Subcutaneous adipose tissue (tissue), 4 donors: ENCODE measurements around the gene DDX24. TPM values are rescaled to one million over a fixed set of nuclear protein-coding genes. Genes with fewer than 3 reads are reported as not detected.

Experiments used
- total RNA-seq, 4 donors: library from RNA; depleted of rRNA; stranded (reverse); fragments of >200 nt; gene quantifications; one replicate each; pipeline ENCODE4 v1.1.0, GENCODE V29; 2016
- TF ChIP-seq, protein P1 (sequence below): fragments of 450-650 bp; IDR thresholded peaks from one replicate; pipeline ENCODE4 v1.5.1; 2016; ENCODE audit warnings: low read depth, mild to moderate bottlenecking, control low read depth, antibody characterized with exemption, moderate library complexity

DDX24 gene
- total RNA-seq, 4 donors from 2014 or later, result 119 to 133 (median 126) TPM

DNA sequence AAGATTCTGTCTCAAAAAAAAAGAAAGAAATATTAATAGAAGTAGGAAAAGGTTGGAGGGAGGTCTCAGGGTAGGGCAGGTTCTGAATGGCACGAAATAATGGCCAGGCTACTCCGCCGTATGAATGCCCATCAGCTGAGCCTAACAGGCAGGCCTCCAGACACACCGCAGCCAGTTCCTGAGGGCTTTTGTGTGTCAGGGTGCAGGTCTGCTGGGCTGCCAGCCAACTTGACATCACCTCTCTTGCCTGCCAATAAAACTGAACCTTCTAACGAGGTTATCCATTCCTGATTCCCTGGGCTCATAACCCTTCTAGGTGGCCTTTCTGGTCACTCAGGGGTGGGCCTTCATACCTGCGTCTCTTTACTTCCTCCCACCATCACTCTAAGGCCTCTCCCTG lies 32.5 kb upstream of the DDX24 start:
- TF ChIP-seq, protein P1, sequence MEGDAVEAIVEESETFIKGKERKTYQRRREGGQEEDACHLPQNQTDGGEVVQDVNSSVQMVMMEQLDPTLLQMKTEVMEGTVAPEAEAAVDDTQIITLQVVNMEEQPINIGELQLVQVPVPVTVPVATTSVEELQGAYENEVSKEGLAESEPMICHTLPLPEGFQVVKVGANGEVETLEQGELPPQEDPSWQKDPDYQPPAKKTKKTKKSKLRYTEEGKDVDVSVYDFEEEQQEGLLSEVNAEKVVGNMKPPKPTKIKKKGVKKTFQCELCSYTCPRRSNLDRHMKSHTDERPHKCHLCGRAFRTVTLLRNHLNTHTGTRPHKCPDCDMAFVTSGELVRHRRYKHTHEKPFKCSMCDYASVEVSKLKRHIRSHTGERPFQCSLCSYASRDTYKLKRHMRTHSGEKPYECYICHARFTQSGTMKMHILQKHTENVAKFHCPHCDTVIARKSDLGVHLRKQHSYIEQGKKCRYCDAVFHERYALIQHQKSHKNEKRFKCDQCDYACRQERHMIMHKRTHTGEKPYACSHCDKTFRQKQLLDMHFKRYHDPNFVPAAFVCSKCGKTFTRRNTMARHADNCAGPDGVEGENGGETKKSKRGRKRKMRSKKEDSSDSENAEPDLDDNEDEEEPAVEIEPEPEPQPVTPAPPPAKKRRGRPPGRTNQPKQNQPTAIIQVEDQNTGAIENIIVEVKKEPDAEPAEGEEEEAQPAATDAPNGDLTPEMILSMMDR, result no peak

DNA sequence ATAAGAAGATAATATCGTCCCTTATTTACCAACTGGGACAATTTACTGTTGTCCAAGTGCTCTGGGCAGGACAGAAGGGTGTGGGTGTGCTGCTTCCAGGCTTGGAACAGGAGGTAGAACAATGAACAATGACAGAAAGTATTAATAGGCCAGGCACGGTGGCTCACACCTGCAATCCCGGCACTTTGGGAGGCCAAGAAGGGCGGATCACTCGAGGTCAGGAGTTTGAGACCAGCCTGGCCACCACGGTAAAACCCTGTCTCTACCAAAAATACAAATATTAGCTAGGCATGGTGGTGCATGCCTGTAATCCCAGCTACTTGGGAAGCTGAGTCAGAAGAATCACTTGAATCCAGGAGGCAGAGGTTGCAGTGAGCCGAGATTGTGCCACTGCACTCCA lies 32.1 kb upstream of the DDX24 start:
- TF ChIP-seq, protein P1, result no peak

DNA sequence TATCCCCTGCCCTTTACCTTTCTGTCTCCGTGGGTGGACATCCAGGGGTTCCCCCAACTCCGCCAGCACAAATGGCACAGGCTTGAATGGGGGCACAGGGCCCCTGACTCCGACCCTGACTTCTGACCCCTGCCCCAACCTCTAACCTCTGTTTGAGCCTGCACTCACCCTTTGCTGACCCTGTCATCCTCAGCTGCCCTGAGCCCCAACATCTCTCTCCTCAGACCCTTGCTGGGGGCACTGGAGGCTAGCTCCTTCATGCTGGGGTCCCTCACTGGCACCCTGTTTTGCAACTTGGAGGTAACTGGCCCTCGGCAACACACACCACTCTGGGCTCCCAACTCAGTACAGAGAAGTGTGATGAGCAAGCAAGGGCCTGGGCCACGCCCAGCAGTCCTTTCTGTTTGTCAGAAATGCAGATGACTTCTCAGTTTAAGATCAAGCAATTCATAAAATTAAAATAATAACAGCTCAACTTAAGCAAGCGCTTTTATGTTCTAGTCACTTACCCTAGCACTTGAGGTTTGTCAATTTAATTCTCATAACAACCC lies 31.6 kb upstream of the DDX24 start:
- TF ChIP-seq, protein P1, result no peak

- TF ChIP-seq, protein P1, result no peak
Observed at GRCh38 chr14:94111276-94112095, 30.5 kb upstream of the DDX24 start.

DNA sequence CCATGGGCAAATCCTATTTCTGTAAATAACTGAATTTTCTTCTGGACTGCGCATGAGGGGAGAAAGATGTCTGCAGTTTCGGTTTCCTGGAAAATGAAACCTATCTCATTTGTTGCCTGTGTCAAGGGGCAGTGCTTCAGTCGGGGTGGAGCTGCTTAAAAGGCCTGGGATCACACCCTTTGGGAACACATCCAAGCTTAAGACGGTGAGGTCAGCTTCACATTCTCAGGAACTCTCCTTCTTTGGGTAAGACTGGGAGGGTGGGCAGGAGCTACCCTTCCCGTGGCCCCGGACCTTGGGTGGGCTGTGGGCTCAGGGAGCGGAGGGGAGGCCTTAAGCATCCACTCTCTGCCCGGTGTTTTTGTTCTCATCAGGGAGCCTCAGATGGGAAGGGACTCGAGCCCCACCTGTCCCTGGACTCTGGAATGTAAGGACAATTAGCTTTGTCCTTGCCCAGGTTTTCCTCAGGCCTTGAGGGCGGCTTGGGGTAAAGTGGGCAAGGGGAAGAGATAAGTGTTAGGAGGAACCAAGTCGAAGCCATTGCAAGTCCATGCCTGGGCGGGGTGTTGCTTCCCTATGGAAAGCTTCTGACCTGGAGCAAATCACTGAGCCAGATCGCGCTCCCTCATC lies 29.7 kb upstream of the DDX24 start, which contains the start of gene IFI27:
IFI27 (plus strand) TSS at position 185 of the 630 bp plus-strand sequence.
- TF ChIP-seq, protein P1, result no peak

DNA sequence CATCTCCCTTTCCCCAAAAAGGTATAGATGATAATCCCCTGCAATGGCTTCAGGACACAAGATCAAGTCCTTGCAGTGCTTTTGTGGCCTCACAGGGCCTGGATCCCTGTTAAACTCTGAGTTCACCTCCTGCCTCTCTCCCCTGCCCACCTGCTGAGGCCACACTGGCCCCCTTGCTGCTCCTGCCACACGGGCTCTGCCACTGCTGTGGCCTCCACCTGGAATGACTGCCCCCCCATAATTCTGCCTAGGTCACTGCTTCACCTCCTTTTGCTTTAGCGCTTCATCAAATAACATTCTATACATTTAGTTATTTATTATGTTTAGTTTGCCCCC lies 28.9 kb upstream of the DDX24 start:
- TF ChIP-seq, protein P1, result no peak

DNA sequence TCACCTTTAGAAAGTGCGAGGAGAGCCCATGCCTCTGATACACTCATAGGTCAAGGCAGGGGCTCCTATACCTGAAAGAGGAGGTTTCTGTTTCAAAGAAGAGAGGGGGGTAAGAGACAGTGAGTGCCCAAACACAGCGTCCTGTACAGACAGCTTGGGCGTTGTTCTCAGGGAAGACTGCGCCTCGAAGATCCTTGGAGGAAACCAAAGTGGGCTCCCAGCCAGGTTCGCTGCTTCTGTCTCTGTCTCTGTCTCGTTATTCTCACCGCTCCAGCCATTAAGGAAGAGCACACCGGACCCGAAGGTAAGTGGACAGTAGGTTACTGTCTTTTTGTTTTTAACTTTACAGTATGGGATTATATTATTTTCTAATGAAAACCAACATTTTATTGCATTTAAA lies 23.7 kb upstream of the DDX24 start:
- TF ChIP-seq, protein P1, result no peak
